Progenitor cell of endocrine pancreas (in vitro differentiated cells): ENCODE measurements around the gene USF3. TPM values are rescaled to one million over a fixed set of nuclear protein-coding genes. Genes with fewer than 3 reads are reported as not detected.

Source experiments
- DNase-seq: peaks from one replicate; pipeline ENCODE4 v3.0.0; 2021; ENCODE audit warnings: low spot score; ENCODE audit not compliant: unreplicated experiment
- H3K27ac Mint-ChIP-seq: 2 replicates; pipeline ENCODE4 v1.8.0; 2021; ENCODE audit warnings: mild to moderate bottlenecking, moderate library complexity, mixed read lengths
- H3K27me3 Mint-ChIP-seq: 2 replicates; pipeline ENCODE4 v1.8.0; 2021; ENCODE audit warnings: mixed read lengths
- H3K36me3 Mint-ChIP-seq: 2 replicates; pipeline ENCODE4 v1.8.0; 2022; ENCODE audit warnings: mixed read lengths; ENCODE audit not compliant: insufficient read depth
- H3K4me1 Mint-ChIP-seq: 2 replicates; pipeline ENCODE4 v1.8.0; 2021; ENCODE audit warnings: low read depth, mixed read lengths
- H3K4me3 Mint-ChIP-seq: 2 replicates; pipeline ENCODE4 v1.8.0; 2021; ENCODE audit warnings: low read depth, mild to moderate bottlenecking, moderate library complexity, mixed read lengths
- H3K9me3 Mint-ChIP-seq: 2 replicates; pipeline ENCODE4 v1.8.0; 2021; ENCODE audit warnings: low read depth, mixed read lengths
- total RNA-seq: library from RNA; stranded (reverse); gene quantifications from 2 replicates; pipeline ENCODE4 v1.2.1, GENCODE V29; 2021
- TF ChIP-seq, protein P1 (sequence below): fragments of 200-600 bp; sonication (generic); IDR thresholded peaks from one replicate; pipeline ENCODE4 v1.5.0; 2021; ENCODE audit warnings: antibody characterized with exemption, mild to moderate bottlenecking; ENCODE audit not compliant: unreplicated experiment

The USF3 gene
- total RNA-seq, 1 donor from 2014 or later: 22.3 TPM

DNA sequence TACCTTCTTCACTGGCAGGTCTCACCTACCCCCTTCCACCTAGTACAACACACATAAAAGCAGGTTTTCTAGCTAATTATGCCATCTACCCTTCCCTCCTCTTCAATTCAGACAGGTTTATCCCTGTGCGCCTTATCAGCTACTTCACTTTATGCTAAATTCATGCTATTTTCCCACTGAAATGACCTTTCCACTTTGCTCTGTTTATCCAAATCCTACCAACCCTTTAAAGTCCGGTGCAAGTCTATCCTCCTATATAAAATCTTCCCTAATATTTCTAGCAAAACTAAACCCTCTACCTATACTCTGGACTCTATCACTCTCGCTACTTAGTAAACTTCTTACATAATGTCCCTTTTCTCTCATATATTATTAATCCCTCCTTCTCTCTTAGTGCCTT lies 6.0 kb downstream of the USF3 start:
- H3K4me3 Mint-ChIP-seq: no peak overlapping the region
- peaks cover 15% of the 10 kb centered on the region for H3K36me3 Mint-ChIP-seq
- TF ChIP-seq, protein P1, sequence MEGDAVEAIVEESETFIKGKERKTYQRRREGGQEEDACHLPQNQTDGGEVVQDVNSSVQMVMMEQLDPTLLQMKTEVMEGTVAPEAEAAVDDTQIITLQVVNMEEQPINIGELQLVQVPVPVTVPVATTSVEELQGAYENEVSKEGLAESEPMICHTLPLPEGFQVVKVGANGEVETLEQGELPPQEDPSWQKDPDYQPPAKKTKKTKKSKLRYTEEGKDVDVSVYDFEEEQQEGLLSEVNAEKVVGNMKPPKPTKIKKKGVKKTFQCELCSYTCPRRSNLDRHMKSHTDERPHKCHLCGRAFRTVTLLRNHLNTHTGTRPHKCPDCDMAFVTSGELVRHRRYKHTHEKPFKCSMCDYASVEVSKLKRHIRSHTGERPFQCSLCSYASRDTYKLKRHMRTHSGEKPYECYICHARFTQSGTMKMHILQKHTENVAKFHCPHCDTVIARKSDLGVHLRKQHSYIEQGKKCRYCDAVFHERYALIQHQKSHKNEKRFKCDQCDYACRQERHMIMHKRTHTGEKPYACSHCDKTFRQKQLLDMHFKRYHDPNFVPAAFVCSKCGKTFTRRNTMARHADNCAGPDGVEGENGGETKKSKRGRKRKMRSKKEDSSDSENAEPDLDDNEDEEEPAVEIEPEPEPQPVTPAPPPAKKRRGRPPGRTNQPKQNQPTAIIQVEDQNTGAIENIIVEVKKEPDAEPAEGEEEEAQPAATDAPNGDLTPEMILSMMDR: no peak
- peaks cover 16% of the 10 kb centered on the region for H3K4me1 Mint-ChIP-seq
- H3K27me3 Mint-ChIP-seq: no peaks in the 10 kb centered on the region
- H3K9me3 Mint-ChIP-seq: peaks cover 1% of the 10 kb centered on the region
- no peak for DNase-seq
- no peak overlapping the region for H3K27ac Mint-ChIP-seq

DNA sequence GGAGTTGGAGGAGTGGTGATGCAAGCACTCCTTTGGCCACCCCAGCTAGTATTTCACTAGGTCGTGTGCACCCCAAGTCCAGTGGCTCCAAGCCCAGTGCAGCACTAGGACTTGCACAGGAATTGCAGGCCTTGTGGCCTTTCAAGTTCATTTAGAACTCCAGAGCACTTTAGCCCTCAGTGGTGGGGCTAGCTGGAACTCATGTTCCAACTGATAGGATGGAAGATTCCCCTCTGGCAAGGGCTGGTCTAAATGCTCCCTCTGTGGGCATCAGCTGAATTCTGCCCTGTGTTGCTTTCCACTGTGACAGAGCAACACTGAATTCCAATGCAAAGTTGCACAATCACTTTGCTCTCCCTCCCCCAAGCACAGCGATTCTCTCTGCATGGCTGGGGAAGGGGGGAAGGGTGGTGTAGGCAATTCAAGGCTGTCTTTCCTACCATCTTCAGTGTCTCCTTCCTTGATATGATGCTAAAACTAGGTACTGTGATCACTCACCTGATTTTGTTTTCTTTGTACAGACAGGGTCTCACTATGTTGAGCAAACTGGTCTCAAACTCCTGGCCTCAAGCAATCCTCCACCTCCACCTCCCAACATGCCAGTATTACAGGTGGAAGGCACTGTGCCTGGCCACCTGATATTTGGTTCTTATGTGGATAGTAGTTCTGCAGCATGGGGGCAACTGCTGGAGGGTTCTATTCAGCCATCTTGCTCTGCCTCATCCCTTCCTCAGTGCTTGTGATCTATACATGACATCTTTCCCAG lies 10.3 kb downstream of the USF3 start:
- TF ChIP-seq, protein P1: no peak
- no peaks in the 10 kb centered on the region for H3K27me3 Mint-ChIP-seq
- H3K9me3 Mint-ChIP-seq: peaks cover 19% of the 10 kb centered on the region
- H3K4me3 Mint-ChIP-seq: no peak overlapping the region
- H3K27ac Mint-ChIP-seq: no peak overlapping the region
- DNase-seq: no peak
- no peaks in the 10 kb centered on the region for H3K4me1 Mint-ChIP-seq
- peaks cover 39% of the 10 kb centered on the region for H3K36me3 Mint-ChIP-seq

DNA sequence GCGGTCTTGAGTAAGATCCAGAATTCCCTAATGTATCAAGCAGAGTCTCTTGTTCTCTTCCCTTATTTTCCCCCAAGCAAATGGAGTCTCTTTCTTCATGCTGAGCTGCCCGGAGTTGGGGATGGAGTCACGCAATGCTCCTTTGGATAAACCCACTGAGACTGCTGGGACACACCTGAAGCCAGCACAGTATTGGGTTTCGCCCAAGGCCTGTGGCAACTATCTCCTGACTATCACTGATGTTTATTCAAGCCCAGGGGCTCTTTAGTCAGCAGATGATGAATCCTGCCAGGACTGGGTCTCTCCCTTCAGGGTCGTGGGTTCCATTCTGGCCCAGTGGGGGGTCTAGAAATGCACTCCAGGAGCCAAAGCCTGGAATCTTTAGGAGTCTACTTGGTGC lies 11.3 kb downstream of the USF3 start:
- DNase-seq: no peak
- Mint-ChIP-seq H3K36me3 (peaks cover 40% of the 10 kb centered on the region), H3K27me3 (no peaks in the 10 kb centered on the region), H3K9me3 (peaks cover 20% of the 10 kb centered on the region), H3K4me1 (no peaks in the 10 kb centered on the region), H3K4me3 (no peak overlapping the region), H3K27ac (no peak overlapping the region)
- TF ChIP-seq, protein P1: no peak

DNA sequence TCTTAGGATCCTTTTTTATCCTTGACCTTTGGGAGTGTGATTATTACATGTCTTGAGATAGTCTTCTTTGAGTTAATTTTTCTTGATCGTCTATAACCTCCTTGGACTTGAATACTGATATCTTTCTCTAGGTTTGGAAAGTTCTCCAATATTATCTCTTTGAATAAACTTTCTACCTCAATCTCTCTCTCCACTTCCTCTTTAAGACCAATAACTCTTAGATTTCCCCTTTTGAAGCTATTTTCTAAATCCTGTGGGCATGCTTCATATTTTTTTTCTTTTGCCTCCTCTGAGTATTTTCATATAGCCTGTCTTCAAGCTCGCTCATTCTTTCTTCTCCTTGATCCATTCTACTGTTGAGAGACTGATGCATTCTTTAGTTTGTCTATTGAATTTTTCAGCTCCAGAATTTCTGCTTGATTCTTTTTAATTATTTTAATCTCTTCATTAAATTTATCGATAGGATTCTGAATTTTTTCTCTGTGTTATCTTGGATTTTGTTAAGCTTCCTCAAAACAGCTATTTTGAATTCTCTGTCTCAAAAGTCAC lies 12.1 kb downstream of the USF3 start:
- H3K4me3 Mint-ChIP-seq: no peak overlapping the region
- H3K27me3 Mint-ChIP-seq: no peaks in the 10 kb centered on the region
- H3K36me3 Mint-ChIP-seq: peaks cover 44% of the 10 kb centered on the region
- no peaks in the 10 kb centered on the region for H3K4me1 Mint-ChIP-seq
- TF ChIP-seq, protein P1: no peak
- H3K27ac Mint-ChIP-seq: no peak overlapping the region
- peaks cover 26% of the 10 kb centered on the region for H3K9me3 Mint-ChIP-seq
- no peak for DNase-seq

DNA sequence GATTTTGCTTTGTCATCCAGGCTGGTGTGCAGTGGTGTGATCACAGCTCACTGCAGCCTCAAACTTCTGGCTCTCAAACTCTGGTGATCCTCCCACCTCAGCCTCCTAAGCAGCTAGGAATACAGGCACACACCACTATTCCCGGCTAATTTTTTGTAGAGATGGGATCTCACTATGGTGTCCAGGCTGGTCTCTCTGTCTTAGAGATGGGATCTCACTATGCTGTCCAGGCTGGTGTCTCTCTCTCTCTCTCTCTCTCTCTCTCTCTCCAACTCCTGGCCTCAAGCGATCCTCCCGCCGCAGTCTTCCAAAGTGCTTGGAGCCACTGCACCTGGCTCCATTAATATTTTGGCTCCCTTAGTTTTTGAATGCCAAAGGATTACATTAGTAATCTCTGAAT lies 17.7 kb downstream of the USF3 start:
- Mint-ChIP-seq H3K27me3 (no peaks in the 10 kb centered on the region), H3K27ac (no peak overlapping the region), H3K4me3 (no peak overlapping the region), H3K4me1 (peaks cover 8% of the 10 kb centered on the region), H3K36me3 (peaks cover 24% of the 10 kb centered on the region), H3K9me3 (peaks cover 15% of the 10 kb centered on the region)
- DNase-seq: no peak
- TF ChIP-seq, protein P1: no peak
